H9 (cell line): Measurements from ENCODE around the gene TMEM252. TPM values are rescaled to one million over a fixed set of nuclear protein-coding genes. Genes with fewer than 3 reads are reported as not detected.

Experiments
- DNase-seq: peaks from one replicate; pipeline ENCODE4 v3.0.0-alpha.2; 2017
- H2AFZ ChIP-seq: one replicate; pipeline ENCODE4 v1.6.1; 2013; ENCODE audit warnings: mild to moderate bottlenecking, low read length, control low read depth, moderate library complexity
- H2AK5ac ChIP-seq: 2 replicates; pipeline ENCODE4 v1.6.1; 2013; ENCODE audit warnings: low read length, control low read depth, mixed read lengths; ENCODE audit not compliant: insufficient read length
- H2BK120ac ChIP-seq: one replicate; pipeline ENCODE4 v1.6.1; 2013; ENCODE audit warnings: low read depth, mild to moderate bottlenecking, low read length, control low read depth, inconsistent platforms; ENCODE audit not compliant: poor library complexity, severe bottlenecking
- H2BK12ac ChIP-seq: 2 replicates; pipeline ENCODE4 v1.6.1; 2013; ENCODE audit warnings: low read length, control low read depth, mixed read lengths, low read depth; ENCODE audit not compliant: insufficient read length
- H2BK15ac ChIP-seq: 2 replicates; pipeline ENCODE4 v1.6.1; 2013; ENCODE audit warnings: low read depth, low read length, control low read depth
- H2BK20ac ChIP-seq: one replicate; pipeline ENCODE4 v1.6.1; 2013; ENCODE audit warnings: low read depth, mild to moderate bottlenecking, low read length, control low read depth, inconsistent platforms; ENCODE audit not compliant: poor library complexity, severe bottlenecking
- H2BK5ac ChIP-seq: 2 replicates; pipeline ENCODE4 v1.6.1; 2013; ENCODE audit warnings: low read length, control low read depth, mixed read lengths; ENCODE audit not compliant: insufficient read length
- H3K14ac ChIP-seq: 2 replicates; pipeline ENCODE4 v1.6.1; 2013; ENCODE audit warnings: low read length, control low read depth; ENCODE audit not compliant: insufficient read depth
- H3K18ac ChIP-seq: 2 replicates; pipeline ENCODE4 v1.6.1; 2013; ENCODE audit warnings: low read depth, mild to moderate bottlenecking, mixed read lengths, low read length, control low read depth; ENCODE audit not compliant: insufficient read length
- H3K23ac ChIP-seq: 2 replicates; pipeline ENCODE4 v1.6.1; 2013; ENCODE audit warnings: low read length, control low read depth, mixed read lengths, low read depth; ENCODE audit not compliant: insufficient read length
- H3K23me2 ChIP-seq: 2 replicates; pipeline ENCODE4 v1.6.1; 2013; ENCODE audit warnings: low read depth, mild to moderate bottlenecking, mixed read lengths, low read length, control low read depth; ENCODE audit not compliant: insufficient read length, poor library complexity, severe bottlenecking
- H3K27ac ChIP-seq: 2 replicates; pipeline ENCODE4 v1.5.1; 2013; ENCODE audit warnings: low read length, control low read depth, mixed read lengths, low read depth; ENCODE audit not compliant: insufficient read length
- H3K27me3 ChIP-seq: 2 replicates; pipeline ENCODE4 v1.6.1; 2013; ENCODE audit warnings: low read length, control low read depth, inconsistent platforms; ENCODE audit not compliant: insufficient read depth
- H3K4ac ChIP-seq: 2 replicates; pipeline ENCODE4 v1.6.1; 2013; ENCODE audit warnings: low read depth, mild to moderate bottlenecking, control low read depth, inconsistent platforms, low read length, moderate library complexity
- H3K4me1 ChIP-seq: 2 replicates; pipeline ENCODE4 v1.6.1; 2013; ENCODE audit warnings: low read length, control low read depth, inconsistent platforms; ENCODE audit not compliant: insufficient read depth
- H3K4me2 ChIP-seq: 2 replicates; pipeline ENCODE4 v1.6.1; 2013; ENCODE audit warnings: low read length, control low read depth, mixed read lengths; ENCODE audit not compliant: insufficient read length, insufficient read depth
- H3K56ac ChIP-seq: 2 replicates; pipeline ENCODE4 v1.6.1; 2013; ENCODE audit warnings: low read depth, mild to moderate bottlenecking, mixed read lengths, low read length, control low read depth; ENCODE audit not compliant: insufficient read length
- H3K79me1 ChIP-seq: 2 replicates; pipeline ENCODE4 v1.6.1; 2013; ENCODE audit warnings: low read depth, mild to moderate bottlenecking, moderate library complexity, low read length, control low read depth, inconsistent platforms; ENCODE audit not compliant: insufficient read depth, poor library complexity, severe bottlenecking
- H3K79me2 ChIP-seq: 2 replicates; pipeline ENCODE4 v1.6.1; 2013; ENCODE audit warnings: low read length, control low read depth, inconsistent platforms; ENCODE audit not compliant: insufficient read depth
- H3K9ac ChIP-seq: 2 replicates; pipeline ENCODE4 v1.6.1; 2013; ENCODE audit warnings: low read length, control low read depth, mixed read lengths; ENCODE audit not compliant: insufficient read length; ENCODE audit errors: extremely low read depth
- H3K9me3 ChIP-seq: one replicate; pipeline ENCODE4 v1.6.1; 2013; ENCODE audit warnings: low read depth, low read length, inconsistent platforms; ENCODE audit not compliant: control insufficient read depth
- H3T11ph ChIP-seq: one replicate; pipeline ENCODE4 v1.6.1; 2013; ENCODE audit warnings: mild to moderate bottlenecking, low read length, control low read depth, inconsistent platforms
- H4K20me1 ChIP-seq: one replicate; pipeline ENCODE4 v1.6.1; 2013; ENCODE audit not compliant: control insufficient read depth, insufficient read length, insufficient read depth
- H4K5ac ChIP-seq: 2 replicates; pipeline ENCODE4 v1.6.1; 2013; ENCODE audit warnings: low read depth, mild to moderate bottlenecking, mixed read lengths, low read length, control low read depth; ENCODE audit not compliant: insufficient read length
- H4K8ac ChIP-seq: replicated peaks from 2 replicates; pipeline ENCODE4 v1.6.1; 2013; ENCODE audit warnings: low read length, control low read depth, mixed read lengths, low read depth; ENCODE audit not compliant: insufficient read length
- H4K91ac ChIP-seq: 2 replicates; pipeline ENCODE4 v1.6.1; 2013; ENCODE audit warnings: low read depth, mild to moderate bottlenecking, moderate library complexity, mixed read lengths, low read length, control low read depth; ENCODE audit not compliant: insufficient read length
- H3K27ac Mint-ChIP-seq, 3 experiments: 2 replicates in 2 of 3; 3 replicates in 1 of 3; pipeline ENCODE4 v1.8.0; 2020 to 2021; ENCODE audit warnings: mixed read lengths in 3 of 3, mild to moderate bottlenecking in 1 of 3, moderate library complexity in 1 of 3
- H3K27me3 Mint-ChIP-seq: 2 replicates; pipeline ENCODE4 v1.8.0; 2021; ENCODE audit warnings: low read depth, mild to moderate bottlenecking, moderate library complexity, mixed read lengths
- H3K36me3 Mint-ChIP-seq, 3 experiments: 2 replicates in 2 of 3; 3 replicates in 1 of 3; pipeline ENCODE4 v1.8.0; 2020 to 2021; ENCODE audit warnings: low read depth in 3 of 3, mixed read lengths in 3 of 3; ENCODE audit not compliant: insufficient read depth in 1 of 3
- H3K4me1 Mint-ChIP-seq, 2 experiments: 2 replicates each; pipeline ENCODE4 v1.8.0; 2020; ENCODE audit warnings: mixed read lengths in 2 of 2
- H3K4me3 Mint-ChIP-seq, 2 experiments: 2 replicates in 1 of 2; 3 replicates in 1 of 2; pipeline ENCODE4 v1.8.0; 2020 to 2021; ENCODE audit warnings: mild to moderate bottlenecking in 2 of 2, mixed read lengths in 2 of 2, moderate library complexity in 1 of 2
- H3K9me3 Mint-ChIP-seq, 2 experiments: 2 replicates in 1 of 2; 3 replicates in 1 of 2; pipeline ENCODE4 v1.8.0; 2020; ENCODE audit warnings: mild to moderate bottlenecking in 2 of 2, mixed read lengths in 2 of 2, moderate library complexity in 1 of 2
- WGBS: extraction: QIAGEN DNeasy Blood & Tissue Kit; methylation state at CpG from one replicate; pipeline ENCODE4 v1.1.7; 2013; ENCODE audit warnings: missing lambda C conversion rate, low lambda C conversion rate, mixed read lengths; ENCODE audit not compliant: insufficient read length; ENCODE audit errors: extremely low coverage; 5-methylcytosine and 5-hydroxymethylcytosine counted together
- total RNA-seq: library from RNA; stranded (reverse); gene quantifications from 2 replicates; pipeline ENCODE4 v1.2.1, GENCODE V29; 2021
- TF ChIP-seq, protein P1 (sequence below): fragments of 200-600 bp; sonication (generic); conservative IDR thresholded peaks from 3 replicates; pipeline ENCODE4 v1.8.0; 2021; ENCODE audit warnings: antibody characterized with exemption, mild to moderate bottlenecking

TMEM252 gene
- total RNA-seq, 1 experiment from 2014 or later = not detected

DNA sequence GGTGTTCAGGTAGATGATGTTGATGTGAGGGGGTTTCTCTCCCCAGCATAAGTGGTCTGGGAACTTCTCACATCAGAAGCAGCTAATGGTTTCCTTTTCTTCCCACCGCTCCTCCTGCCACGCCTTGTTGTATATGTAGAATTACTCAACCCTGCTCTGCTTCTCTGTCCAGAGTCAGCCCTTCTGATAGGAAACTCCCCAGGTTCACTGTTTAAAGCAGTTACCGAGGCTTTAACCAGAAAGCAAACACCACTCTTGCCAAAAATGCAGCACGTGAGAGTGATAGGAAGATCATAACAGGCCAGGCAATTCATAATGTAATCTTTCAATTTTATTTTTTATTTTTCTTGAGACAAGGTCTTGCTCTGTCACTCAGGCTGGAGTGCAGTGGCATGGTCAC, 10.5 kb upstream of the TMEM252 start:
- Histone ChIP-seq H2BK12ac (no peak overlapping the region), H2BK15ac (no peak overlapping the region)

More for the DNA sequence above, 10.5 kb upstream of the TMEM252 start:
- Mint-ChIP-seq H3K9me3 (no peaks in the 10 kb centered on the region), H3K4me3 (no peak overlapping the region), H3K36me3 (no peaks in the 10 kb centered on the region), H3K27me3 (peaks cover 88% of the 10 kb centered on the region), H3K27ac (no peak overlapping the region; a peak in 1 of 7 replicates), H3K4me1 (peaks cover 3 to 10% of the 10 kb centered on the region in 2 experiments)
- H3K56ac ChIP-seq = no peak overlapping the region
- H3K9me3 ChIP-seq = no peaks in the 10 kb centered on the region
- no CpG with 5 or more reads among the region's 4 CpGs for WGBS
- H3K23me2 ChIP-seq = no peaks in the 10 kb centered on the region
- H3K14ac ChIP-seq = no peak overlapping the region
- no peak overlapping the region for H3K4me2 ChIP-seq
- H4K5ac ChIP-seq = no peak overlapping the region
- no peaks in the 10 kb centered on the region for H3K79me2 ChIP-seq
- H2AFZ ChIP-seq = no peak overlapping the region
- H3T11ph ChIP-seq = no peak overlapping the region
- no peaks in the 10 kb centered on the region for H4K20me1 ChIP-seq
- H3K23ac ChIP-seq = no peak overlapping the region
- H2BK120ac ChIP-seq = no peak overlapping the region
- no peak overlapping the region for H3K9ac ChIP-seq
- no peak overlapping the region for H2BK20ac ChIP-seq
- H2BK5ac ChIP-seq = no peak overlapping the region
- TF ChIP-seq, protein P1, sequence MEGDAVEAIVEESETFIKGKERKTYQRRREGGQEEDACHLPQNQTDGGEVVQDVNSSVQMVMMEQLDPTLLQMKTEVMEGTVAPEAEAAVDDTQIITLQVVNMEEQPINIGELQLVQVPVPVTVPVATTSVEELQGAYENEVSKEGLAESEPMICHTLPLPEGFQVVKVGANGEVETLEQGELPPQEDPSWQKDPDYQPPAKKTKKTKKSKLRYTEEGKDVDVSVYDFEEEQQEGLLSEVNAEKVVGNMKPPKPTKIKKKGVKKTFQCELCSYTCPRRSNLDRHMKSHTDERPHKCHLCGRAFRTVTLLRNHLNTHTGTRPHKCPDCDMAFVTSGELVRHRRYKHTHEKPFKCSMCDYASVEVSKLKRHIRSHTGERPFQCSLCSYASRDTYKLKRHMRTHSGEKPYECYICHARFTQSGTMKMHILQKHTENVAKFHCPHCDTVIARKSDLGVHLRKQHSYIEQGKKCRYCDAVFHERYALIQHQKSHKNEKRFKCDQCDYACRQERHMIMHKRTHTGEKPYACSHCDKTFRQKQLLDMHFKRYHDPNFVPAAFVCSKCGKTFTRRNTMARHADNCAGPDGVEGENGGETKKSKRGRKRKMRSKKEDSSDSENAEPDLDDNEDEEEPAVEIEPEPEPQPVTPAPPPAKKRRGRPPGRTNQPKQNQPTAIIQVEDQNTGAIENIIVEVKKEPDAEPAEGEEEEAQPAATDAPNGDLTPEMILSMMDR = no peak
- no peak overlapping the region for H3K27ac ChIP-seq
- H3K18ac ChIP-seq = no peak overlapping the region
- H3K27me3 ChIP-seq = no peaks in the 10 kb centered on the region
- no peak overlapping the region for H4K8ac ChIP-seq
- H3K79me1 ChIP-seq = no peaks in the 10 kb centered on the region
- no peak for DNase-seq
- no peak overlapping the region for H2AK5ac ChIP-seq
- no peak overlapping the region for H3K4ac ChIP-seq
- no peak overlapping the region for H4K91ac ChIP-seq
- no peaks in the 10 kb centered on the region for H3K4me1 ChIP-seq
